ENCODE results near the gene NDFIP2.

DNA sequence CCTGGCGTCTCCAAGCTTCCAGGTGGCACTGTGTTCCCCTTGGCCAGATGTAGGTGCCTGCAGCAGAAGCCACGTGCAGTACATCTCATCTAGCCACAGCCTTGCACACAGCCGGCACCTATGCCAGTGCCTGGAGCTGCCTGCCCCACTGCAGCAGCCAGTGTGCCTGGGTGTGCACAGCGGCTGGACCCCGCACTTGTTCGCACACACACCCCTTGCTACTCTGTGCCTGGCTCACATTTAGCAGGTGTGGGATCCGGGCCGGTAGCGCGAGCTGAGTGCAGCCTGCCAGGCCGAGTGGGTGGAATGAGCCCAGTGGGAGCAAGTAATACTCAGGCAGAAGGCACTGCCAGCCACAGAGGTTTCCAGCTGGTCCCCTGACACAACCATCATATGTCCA lies 48.0 kb upstream of the NDFIP2 start:
- no peak for TF ChIP-seq SIN3A (IDR thresholded peaks at IDR 0.05; ENCODE audit: borderline replicate concordance, insufficient read depth, low read depth, low read length)
- TF ChIP-seq, protein P1, sequence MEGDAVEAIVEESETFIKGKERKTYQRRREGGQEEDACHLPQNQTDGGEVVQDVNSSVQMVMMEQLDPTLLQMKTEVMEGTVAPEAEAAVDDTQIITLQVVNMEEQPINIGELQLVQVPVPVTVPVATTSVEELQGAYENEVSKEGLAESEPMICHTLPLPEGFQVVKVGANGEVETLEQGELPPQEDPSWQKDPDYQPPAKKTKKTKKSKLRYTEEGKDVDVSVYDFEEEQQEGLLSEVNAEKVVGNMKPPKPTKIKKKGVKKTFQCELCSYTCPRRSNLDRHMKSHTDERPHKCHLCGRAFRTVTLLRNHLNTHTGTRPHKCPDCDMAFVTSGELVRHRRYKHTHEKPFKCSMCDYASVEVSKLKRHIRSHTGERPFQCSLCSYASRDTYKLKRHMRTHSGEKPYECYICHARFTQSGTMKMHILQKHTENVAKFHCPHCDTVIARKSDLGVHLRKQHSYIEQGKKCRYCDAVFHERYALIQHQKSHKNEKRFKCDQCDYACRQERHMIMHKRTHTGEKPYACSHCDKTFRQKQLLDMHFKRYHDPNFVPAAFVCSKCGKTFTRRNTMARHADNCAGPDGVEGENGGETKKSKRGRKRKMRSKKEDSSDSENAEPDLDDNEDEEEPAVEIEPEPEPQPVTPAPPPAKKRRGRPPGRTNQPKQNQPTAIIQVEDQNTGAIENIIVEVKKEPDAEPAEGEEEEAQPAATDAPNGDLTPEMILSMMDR (IDR thresholded peaks at IDR 0.05): no peak
- no peak for TF ChIP-seq POLR2AphosphoS5 (IDR thresholded peaks at IDR 0.05; ENCODE audit: low read depth, low read length)
- TF ChIP-seq, protein P2, sequence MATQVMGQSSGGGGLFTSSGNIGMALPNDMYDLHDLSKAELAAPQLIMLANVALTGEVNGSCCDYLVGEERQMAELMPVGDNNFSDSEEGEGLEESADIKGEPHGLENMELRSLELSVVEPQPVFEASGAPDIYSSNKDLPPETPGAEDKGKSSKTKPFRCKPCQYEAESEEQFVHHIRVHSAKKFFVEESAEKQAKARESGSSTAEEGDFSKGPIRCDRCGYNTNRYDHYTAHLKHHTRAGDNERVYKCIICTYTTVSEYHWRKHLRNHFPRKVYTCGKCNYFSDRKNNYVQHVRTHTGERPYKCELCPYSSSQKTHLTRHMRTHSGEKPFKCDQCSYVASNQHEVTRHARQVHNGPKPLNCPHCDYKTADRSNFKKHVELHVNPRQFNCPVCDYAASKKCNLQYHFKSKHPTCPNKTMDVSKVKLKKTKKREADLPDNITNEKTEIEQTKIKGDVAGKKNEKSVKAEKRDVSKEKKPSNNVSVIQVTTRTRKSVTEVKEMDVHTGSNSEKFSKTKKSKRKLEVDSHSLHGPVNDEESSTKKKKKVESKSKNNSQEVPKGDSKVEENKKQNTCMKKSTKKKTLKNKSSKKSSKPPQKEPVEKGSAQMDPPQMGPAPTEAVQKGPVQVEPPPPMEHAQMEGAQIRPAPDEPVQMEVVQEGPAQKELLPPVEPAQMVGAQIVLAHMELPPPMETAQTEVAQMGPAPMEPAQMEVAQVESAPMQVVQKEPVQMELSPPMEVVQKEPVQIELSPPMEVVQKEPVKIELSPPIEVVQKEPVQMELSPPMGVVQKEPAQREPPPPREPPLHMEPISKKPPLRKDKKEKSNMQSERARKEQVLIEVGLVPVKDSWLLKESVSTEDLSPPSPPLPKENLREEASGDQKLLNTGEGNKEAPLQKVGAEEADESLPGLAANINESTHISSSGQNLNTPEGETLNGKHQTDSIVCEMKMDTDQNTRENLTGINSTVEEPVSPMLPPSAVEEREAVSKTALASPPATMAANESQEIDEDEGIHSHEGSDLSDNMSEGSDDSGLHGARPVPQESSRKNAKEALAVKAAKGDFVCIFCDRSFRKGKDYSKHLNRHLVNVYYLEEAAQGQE (IDR thresholded peaks at IDR 0.05; ENCODE audit: insufficient read depth in 1 of 2, low read depth in 2 of 2, low read length in 1 of 2): no peak
- no peak for TF ChIP-seq TCF7L2 (IDR thresholded peaks at IDR 0.05; ENCODE audit: low read depth, low read length)

Measured in Panc1 (cell line).